NCI-H82 (cell line): ENCODE results near the gene CRPPA.
A peak's percentile ranks its signal among the peaks of the same experiment; 100 is the strongest.

ENCODE experiments used
- DNase-seq: peaks from one replicate; lab custom pipeline; 2025; lab: John Stamatoyannopoulos, UW

CRPPA gene

DNA sequence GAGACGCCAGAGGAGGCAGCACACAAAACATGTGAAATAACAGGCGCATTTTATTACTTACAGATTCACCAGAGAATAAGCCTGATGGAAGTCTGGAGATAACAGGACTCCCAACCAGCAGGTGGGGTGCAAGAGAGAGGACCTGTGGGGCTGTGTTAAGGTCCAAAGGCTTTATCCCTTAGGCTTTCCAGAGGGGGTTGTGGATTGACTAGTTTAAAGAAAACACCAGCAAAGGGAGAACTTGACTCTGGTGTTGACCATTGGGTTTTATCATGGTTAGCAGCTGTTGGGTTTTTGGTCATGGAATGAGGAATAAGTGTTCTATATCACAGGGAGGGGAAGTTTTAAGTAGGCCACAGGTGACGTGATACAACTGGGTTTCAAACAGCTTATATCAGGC lies 1.6 kb upstream of the CRPPA start:
- DNase-seq: peak; percentile 25

DNA sequence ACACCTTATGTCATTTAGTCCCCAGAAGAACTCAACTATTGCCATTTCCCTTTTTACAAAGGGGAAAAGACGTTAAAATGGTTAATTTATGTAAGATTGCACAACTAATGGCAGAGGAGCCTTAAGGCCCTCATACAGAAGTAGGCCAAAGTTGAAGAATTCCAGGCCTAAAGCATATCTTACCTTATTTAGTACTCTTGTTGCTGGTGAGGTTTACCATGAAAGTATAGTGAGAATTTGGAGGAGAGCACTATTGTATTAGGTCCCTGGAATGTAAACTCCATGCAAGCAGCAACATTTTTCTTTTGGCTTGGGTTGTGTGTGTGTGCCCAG lies 731 bp upstream of the CRPPA start:
- no peak for DNase-seq

DNA sequence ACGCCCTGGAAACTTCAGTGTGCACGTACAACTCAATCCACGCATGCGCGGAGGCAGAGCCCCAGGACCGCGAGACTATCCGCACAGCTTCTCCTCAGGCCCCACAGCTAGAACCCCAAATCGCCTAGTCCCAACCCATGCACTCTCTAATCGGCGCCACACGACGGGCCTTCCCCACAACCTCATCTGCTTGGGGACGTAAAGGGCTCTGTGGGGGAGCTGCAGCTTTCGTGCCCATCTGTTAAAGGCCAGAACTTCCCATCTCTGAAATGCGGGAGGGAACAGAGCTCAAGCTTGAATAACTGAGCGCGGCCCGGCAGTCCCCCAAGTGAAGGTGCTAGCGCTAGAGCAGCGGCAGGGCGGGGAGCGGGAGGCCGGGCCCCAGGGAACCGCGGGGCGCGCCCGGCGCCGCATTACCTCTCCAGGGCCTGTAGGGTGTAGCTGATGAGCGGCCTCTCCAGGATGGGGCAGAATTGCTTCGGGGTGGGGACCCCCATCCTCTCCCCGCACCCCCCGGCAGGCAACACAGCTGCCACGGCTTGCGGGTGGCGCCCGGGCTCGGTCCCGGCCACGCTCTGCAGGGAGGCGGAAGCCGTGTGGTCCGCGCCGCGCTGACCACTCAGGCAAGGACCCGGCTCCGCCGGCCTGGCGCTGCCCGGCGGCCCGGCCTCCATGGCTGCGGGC lies 547 bp downstream of the CRPPA start:
- DNase-seq: peak; percentile 90

DNA sequence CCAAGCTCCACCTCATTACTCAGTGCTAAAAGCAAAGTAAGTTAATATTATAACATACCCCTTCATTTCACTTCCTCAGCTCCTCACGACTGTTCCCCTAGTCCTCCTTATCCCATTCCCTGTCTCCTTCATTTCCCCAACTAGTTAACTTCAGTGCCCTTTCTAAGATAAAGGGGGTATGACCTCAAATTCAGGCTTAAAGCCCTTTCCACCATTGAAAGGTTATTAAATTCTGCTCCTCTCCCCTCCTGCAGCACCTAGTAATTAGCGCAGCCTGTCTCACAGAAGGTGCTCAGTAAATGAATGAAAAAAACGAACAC lies 1.0 kb downstream of the CRPPA start:
- DNase-seq: no peak

DNA sequence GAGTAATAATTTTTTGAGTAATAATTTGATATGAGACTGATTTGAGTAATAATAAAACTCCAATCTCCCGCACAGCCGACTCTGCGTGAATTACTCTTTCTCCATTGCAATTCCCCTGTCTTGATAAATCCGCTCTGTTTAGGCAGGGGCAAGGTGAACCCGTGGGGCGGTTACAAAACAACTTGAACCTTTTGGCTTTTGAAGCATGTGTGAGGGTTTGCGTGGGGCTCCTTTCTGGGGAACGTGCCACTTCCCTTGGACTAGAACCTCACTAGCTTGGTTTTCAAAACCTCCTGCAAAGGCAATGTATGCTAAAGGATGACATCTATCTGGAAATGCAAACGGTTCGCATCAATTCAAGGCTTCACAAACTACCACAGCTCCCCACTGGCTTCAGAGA lies 1.5 kb downstream of the CRPPA start:
- DNase-seq: no peak

DNA sequence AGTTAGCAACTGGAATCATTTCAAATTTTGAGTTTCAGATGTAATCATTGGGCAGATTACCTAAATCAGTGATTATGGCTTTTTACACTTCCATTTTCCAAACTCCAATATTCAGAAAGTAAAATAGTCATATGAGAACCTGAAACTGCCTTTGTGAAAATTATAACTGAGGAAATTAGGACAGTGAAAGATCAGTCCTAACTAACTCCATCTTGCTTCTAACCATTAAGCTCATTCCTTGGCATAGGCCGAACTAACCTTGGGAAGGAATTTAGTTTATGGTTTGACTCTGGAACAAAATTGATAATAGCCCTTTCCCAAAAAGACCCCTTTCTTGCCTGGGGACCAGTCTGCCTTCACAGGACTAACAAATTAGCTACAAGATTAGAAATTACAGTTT lies 2.2 kb downstream of the CRPPA start:
- DNase-seq: no peak

DNA sequence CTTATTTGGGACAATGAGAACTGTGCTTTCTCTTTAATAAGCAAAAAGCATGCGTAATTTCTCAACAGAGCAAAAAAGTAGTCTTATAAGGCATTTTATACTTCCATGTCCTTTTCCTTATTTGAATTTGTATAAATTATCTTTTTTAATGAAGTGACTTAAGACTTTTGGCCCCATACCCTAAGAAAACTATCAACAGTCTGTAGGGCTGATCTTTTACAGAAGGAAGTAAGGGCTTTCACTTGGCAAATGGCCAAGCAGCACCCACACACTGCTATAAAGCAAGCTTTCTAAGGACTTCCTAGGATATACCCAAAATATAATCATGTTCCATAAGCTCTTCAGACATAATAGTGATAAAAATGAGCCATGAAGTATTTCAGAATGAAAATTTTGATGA lies 3.4 kb downstream of the CRPPA start:
- DNase-seq: no peak

DNA sequence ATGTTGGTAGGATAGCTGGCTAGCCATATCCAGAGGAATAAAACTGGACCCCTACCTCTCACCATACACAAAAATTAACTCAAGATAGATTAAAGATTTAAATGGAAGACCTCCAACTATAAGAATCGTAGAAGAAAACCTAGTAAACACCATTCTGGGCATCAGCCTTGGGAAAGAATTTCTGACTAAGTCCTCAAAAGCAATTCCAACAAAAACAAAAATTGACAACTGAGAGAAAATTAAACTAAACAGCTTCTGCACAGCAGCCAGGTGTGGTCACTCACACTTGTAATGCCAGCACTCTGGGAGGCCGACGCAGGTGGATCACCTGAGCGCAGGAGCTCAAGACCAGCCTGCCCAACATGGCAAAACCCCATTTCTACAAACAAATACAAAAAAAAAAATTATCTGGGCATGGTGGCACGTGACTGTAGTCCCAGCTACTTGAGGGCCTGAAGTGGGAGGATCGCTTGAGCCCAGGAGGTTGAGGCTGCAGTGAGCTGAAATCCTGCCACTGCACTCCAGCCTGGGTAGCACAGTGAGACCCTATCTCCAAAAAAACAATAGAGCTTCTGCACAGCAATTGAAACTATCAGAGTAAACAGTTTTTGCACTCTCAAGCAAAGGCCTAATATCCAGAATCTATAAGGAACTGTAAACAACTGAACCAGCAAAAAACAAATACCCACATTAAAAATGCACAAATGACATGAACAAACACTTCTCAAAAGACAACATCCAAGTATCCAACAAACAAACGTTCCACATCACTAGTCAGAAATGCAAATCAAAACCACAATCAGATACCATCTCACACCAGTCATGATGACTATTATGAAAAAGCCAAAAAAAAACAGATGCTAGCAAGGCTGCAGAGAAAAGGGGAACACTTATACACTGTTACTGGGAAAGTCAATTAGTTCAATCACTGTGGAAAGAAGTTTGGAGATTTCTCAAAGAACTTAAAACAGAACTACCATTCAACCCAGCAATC lies 4.8 kb downstream of the CRPPA start:
- DNase-seq: no peak

DNA sequence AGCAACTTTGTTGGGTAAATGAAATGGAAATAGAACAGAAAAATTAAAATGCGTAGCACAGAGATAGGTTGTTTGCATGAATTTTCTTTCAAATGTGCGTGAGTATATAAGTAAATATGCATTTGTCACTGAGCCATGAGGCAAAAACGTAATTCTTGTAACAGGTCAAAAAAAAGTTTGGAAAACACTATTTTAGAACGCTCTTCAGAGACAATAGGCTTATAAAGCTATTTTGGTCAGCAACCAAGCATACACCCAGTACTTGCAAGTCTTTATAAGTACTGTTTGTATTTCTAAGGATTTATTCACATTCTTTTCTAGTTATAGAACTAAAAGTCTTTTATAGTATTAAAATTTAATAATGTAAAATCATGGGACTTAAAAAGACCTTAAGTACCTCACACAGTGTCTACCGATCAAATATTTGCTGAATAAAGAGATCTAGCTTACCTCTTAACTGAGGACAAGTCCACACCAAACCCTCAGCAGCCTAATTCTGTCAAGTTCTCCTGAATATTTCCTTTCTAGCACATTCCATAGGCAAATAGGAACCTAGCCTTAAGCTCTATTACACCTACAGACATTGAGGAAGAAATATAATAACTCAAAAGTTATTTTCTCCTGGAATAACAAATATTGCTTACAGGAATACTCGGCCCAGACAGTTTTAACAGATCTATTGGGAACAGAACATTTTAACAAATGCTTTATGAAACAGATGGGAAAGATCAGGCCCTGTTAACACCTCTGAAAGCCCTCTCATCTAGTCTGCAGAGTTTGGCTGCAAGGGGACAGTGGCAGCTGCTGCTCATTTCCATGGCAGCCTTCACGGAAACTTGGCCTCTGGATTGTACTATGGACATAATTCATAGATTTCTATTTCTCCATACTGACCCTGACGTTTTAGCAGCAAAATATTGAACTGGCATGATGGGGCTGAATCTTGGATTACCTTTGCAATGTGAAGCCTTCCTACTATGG lies 8.8 kb downstream of the CRPPA start:
- no peak for DNase-seq

DNA sequence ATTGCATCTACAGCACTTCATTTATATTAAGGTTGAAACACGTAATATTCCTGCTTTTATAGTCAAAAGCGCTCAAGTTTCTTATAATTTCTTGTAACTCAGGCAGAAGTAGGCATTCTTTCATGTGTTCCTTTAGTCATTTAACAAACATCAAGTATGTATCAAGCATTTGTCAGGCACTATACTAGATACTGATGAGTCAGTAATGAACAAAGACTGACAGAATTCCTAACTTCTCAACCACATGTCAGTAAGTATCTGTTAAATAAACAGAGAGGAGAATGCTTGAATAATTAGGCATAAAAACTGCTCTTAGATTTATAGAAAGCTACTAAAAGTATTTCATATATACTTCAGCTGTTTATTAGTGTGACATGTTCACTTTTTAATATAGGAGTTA lies 9.9 kb downstream of the CRPPA start:
- DNase-seq: no peak

DNA sequence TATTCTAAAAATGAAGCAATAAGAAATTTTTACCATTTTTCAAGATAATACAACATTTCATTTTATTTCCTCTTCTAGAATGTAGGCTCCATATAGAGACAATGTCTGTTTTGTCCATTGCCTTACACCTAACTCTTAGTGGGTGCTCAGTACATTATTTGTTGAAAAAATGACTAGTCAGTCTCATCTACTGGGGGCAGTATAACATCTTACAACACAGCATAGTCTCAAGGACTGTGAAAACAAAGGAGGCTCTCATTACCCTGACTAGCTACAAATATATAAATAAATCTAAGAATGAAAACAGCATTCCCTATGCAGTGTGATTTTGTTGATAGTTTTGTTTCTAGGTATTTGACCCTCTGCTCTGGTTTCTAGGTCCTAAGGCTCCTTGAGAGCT lies 11.6 kb downstream of the CRPPA start:
- no peak for DNase-seq

DNA sequence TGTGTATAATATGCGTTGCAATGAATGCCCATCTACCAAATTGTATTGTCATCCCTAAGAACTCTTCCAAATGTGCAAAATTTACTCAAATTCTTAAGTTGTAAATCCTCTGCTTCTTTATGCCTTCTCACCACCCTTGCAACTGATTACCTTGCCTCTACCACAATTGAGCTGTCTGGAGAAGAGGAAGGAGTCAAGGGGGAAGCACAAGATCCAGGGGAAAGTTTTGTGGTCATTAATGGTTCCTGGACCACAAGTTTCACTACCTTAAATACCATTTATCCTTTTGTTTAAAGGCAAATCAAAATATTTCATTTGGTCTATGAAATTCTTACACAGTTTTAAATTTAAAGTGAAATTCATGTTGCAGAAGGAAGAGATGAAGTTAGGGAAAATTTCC lies 16.7 kb downstream of the CRPPA start:
- DNase-seq: no peak

DNA sequence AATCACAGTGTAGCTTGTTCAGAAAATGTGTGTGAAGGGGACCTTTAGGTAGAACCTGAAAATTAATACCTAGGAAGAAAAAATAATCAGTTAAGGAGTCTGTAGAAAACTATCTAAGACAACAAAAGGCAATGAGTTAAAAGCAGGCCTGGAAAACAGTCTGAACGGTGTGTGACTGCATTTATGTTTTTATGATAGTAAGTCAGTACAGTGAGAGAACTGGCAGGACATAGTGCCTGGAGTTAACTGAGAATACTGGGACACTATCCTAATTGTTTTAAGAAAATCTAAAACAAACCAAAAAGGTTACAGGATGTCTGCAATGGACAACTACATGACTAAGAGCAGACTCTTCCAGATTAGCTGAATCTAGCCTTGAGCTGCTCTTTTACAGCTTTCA lies 17.9 kb downstream of the CRPPA start:
- no peak for DNase-seq

DNA sequence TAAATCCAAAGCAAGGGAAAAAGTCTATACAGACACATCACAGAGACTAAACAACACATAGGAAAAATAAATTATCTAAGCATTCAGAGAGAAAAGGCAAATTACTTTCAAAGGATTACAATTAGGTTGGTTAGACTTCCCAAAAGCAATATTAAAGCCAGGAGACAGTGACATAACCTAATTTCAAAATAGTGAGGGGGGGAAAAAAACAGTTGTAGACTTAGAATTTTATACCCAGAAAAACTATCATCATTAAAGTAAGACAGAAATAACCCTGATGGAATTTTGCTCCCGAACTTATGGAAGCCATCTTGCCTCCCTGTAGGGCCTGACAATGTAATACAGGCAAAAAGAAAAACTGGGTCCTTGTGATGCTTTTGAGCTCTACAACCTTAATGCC lies 18.4 kb downstream of the CRPPA start:
- DNase-seq: no peak

DNA sequence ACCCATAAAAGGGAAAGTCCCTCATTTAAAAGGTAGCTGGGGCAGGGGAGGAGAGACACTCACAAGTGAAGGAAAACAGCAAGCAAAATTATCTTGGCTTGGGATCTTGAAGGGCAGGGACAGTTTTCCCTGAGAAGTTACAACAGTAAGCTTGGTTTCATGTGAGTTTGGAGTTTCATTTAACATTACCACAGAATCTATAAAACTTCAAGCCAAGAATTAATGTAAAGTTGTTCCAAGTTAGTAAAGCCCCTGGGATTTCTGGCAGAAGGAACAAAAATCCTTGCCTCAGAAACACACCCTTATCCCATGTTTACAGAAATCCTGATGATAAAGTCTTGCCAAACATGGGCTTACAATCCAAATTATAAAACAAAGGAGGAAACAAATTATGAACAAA lies 19.2 kb downstream of the CRPPA start:
- DNase-seq: no peak

DNA sequence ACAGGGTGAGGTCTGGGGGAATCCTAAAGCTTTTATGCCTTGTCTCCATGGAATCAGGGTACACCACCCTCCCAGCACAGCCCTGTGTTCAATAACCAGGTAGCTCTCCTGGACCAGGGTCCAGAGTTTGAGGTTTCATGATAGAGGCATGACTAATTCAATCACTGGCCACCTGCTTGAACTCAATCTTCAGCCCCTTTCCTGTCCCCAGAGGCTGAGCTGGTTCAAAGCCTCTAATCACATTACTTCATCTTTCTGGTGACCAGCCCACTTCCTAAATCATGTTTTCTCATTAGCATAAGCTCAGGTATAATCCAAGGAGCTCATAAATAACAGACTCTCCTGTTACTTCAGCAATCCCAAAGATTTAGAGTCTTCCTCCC lies 20.5 kb downstream of the CRPPA start:
- DNase-seq: peak; percentile 41

DNA sequence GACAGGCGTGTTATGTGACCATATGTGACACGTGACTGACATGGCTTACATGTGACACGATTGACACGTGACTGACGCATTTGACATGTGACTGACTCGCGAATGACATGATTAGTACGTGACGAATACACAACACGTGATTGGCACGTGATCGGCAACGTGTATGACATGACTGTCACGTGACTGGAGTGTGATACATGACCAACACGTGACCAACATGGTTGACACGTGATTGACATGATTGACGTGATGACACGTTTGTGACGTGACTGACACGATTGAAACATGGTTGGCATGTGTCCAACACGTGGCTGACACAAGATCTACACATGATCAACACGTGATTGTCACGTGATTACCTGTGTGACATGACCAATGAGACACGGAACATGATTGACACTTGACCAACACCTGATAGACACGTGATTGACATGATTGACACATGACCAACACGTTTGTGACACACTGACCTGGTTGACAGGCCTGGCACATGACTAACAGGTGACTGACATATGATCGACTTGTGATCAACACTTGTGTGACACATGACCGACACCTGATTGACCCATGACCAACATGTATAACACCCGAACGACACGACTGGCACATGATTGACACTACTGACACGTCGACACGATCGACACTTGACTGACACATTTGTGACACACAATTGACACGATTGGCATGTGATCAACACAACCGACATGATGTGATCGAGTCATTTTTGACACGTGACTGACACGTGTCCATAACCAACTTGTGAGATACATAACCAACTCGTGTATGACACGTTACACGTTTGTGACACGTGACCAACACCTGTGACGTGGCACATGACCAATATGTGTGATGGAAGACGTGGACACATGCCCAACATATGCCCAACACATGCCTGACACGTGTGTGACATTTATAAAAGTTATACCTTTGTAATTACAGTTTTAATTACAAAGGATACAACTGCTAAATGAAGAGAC lies 21.1 kb downstream of the CRPPA start:
- DNase-seq: no peak

DNA sequence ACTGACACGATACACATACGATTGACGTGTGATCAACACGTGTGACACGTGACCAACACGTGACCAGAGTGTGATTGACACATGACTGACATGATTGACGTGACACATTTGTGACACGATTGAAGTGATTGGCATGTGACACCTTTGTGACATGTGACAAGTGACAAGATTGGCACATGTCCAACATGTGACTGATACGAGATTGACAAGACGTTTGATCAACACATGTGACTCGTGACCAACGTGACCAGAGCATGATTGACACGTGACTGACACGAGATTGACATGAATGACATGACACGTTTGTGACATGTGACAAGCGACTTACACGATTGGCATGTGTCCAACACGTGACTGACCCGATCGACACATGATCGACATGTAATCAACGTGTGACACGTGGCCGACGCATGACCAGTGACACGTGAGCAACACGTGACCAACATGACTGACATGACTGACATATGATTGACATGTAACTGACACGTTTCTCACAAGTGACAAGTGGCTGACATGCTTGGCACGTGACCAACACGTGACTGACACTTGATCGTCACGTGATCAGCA lies 22.0 kb downstream of the CRPPA start:
- DNase-seq: no peak

DNA sequence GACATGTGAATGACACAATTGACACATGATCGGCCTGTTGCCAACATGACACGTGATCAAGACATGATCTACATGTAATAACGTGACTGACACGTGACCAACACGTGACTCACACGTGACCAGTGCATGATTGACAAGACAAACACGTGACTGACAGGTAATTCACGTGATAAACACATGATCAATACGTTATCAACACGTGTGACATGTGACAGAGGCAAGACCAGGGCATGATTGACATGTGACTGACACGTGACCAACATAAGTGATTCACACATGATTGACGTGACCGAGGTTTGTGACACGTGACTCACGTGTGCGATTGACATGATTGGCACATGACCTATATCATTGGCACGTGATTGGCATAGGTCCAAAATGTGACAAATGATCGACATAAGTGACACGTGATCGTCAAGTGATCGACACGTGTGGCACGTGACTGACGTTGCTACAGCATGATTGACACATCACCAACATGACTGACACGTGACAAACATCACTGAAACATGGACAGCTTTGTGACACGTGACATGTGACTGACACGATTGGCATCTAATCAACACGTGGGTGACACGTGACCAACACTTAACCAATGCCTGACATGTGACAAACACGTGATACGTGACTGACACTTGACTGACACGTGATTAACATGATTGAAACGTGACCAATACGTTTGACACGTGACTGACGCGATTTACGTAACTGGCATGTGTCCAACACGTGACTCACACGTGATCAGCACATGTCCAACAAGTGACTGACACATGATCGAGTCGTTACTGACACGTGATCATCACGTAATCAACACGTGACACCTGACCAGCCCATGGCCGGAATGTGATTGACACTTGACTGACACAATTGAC lies 23.0 kb downstream of the CRPPA start:
- DNase-seq: no peak
